Measurements from ENCODE around the gene MAL. TPM values are rescaled to one million over a fixed set of nuclear protein-coding genes. Genes with fewer than 3 reads are reported as not detected.

The MAL gene
- 1 to 10 TPM; 3.1 to 8.0 TPM for total RNA-seq

- no peak for DNase-seq (ENCODE audit: low spot score)
- intact Hi-C loops (cut with DNase I) = no loop called here
- Histone ChIP-seq H3K36me3 (no peaks in the 10 kb centered on the region), H3K9me3 (no peaks in the 10 kb centered on the region), H3K27me3 (replicated peaks; ENCODE audit: insufficient read depth) (peaks cover 20% of the 10 kb centered on the region), H3K4me3 (peak within 1 kb of the TSS; percentile 13 to 16), H3K4me1 (replicated peaks) (peaks cover 6% of the 10 kb centered on the region), H3K27ac (no peak within 1 kb of the TSS)
- TF ChIP-seq CTCF (IDR thresholded peaks at IDR 0.05) = no peak
- TF ChIP-seq POLR2AphosphoS5 (IDR thresholded peaks at IDR 0.05) = no peak
- no peak for TF ChIP-seq POLR2A (IDR thresholded peaks at IDR 0.05)
- 2% methylated on average over 62 of the region's 81 CpGs for WGBS
Observed at GRCh38 chr2:95025406-95026319, at the start of gene MAL. TSS of gene MAL (plus strand) at chr2:95025708. CDS start at chr2:95025793, 85 bp downstream.

- no peaks in the 10 kb centered on the region for H3K4me1 ChIP-seq (replicated peaks)
- WGBS = 86% methylated on average over 4 of the region's 4 CpGs
- TF ChIP-seq CTCF (IDR thresholded peaks at IDR 0.05) (no peak), POLR2A (IDR thresholded peaks at IDR 0.05) (no peak), POLR2AphosphoS5 (IDR thresholded peaks at IDR 0.05) (no peak)
- intact Hi-C loops (cut with DNase I) = no loop called here
- no peak for DNase-seq (ENCODE audit: low spot score)
- H3K9me3 ChIP-seq = no peaks in the 10 kb centered on the region
- no peak overlapping the region for H3K4me3 ChIP-seq
- H3K27me3 ChIP-seq (replicated peaks; ENCODE audit: insufficient read depth) = no peaks in the 10 kb centered on the region
- H3K36me3 ChIP-seq = no peaks in the 10 kb centered on the region
- no peak overlapping the region for H3K27ac ChIP-seq
Observed at GRCh38 chr2:94977826-94978225, 47.7 kb upstream of the MAL start.

GRCh38 chr2:94978917-94979316 lies 46.6 kb upstream of the MAL start:
- H3K27ac ChIP-seq = no peak overlapping the region
- H3K36me3 ChIP-seq = no peaks in the 10 kb centered on the region
- H3K4me3 ChIP-seq = no peak overlapping the region
- WGBS = 89% methylated on average over 3 of the region's 3 CpGs
- no peak for TF ChIP-seq POLR2A (IDR thresholded peaks at IDR 0.05)
- TF ChIP-seq CTCF (IDR thresholded peaks at IDR 0.05) = no peak
- no peak for TF ChIP-seq POLR2AphosphoS5 (IDR thresholded peaks at IDR 0.05)
- H3K27me3 ChIP-seq (replicated peaks; ENCODE audit: insufficient read depth) = no peaks in the 10 kb centered on the region
- H3K9me3 ChIP-seq = no peaks in the 10 kb centered on the region
- DNase-seq (ENCODE audit: low spot score) = no peak
- intact Hi-C loops (cut with DNase I) = no loop called here
- no peaks in the 10 kb centered on the region for H3K4me1 ChIP-seq (replicated peaks)

- intact Hi-C loops (cut with DNase I) = no loop called here
- no peaks in the 10 kb centered on the region for H3K27me3 ChIP-seq (replicated peaks; ENCODE audit: insufficient read depth)
- no peaks in the 10 kb centered on the region for H3K36me3 ChIP-seq
- H3K9me3 ChIP-seq = no peaks in the 10 kb centered on the region
- H3K4me1 ChIP-seq (replicated peaks) = no peaks in the 10 kb centered on the region
- peak overlapping the region in 1 of 2 donors; percentile 33 for H3K27ac ChIP-seq
- TF ChIP-seq POLR2AphosphoS5 (IDR thresholded peaks at IDR 0.05) = peak; percentile 75
- no peak for TF ChIP-seq CTCF (IDR thresholded peaks at IDR 0.05)
- no peak for TF ChIP-seq POLR2A (IDR thresholded peaks at IDR 0.05)
- no peak overlapping the region for H3K4me3 ChIP-seq
- DNase-seq (ENCODE audit: low spot score) = peak; percentile 69
- 66% methylated on average over 10 of the region's 10 CpGs for whole genome bisulfite sequencing
Observed at GRCh38 chr2:94979406-94980375, 45.8 kb upstream of the MAL start.

Measured in prostate gland (tissue), 2 donors.